ENCODE measurements around the gene SLC29A2.
"Not testable (repeated sequence)": the region's sequence is repeated elsewhere in the genome, so short reads cannot be mapped to it uniquely, and the experiment has no call there.

SLC29A2 gene

GRCh38 chr11:66371627-66372415 is at the start of gene SLC29A2:
Gene SLC29A2, minus strand, starts transcription at chr11:66371760. Its CDS starts 169 bp downstream, at chr11:66371591.
- DNase-seq: no peak

GRCh38 chr11:66420671-66421476 is 49.3 kb upstream of the SLC29A2 start, which contains the start of gene NPAS4:
Gene NPAS4, plus strand, starts transcription at chr11:66421035. Its CDS starts 145 bp downstream, at chr11:66421180.
- DNase-seq: no peak

DNA sequence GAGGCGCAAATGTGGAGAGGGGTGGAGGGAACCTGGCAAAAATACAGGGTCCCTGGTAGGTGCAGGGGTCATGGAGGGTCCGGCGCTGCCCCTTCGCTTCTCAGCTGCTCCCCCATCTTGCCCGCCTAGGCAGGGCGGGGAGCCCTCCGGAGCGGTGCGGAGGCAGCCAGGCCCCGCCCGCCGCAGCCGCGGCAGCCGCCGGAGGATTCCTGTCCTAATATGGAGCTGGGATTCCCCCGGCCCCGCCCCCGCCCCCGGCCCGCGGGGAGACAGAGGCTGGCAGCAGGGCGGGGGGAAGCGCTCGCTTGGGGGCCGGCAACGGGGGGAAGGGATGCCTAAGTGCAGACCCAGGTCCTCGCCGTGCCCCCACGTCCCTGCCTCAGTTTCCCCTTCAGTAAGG is 48.3 kb upstream of the SLC29A2 start:
- no peak for DNase-seq

- DNase-seq: no peak
Observed at GRCh38 chr11:66418986-66419308, 47.4 kb upstream of the SLC29A2 start.

DNA sequence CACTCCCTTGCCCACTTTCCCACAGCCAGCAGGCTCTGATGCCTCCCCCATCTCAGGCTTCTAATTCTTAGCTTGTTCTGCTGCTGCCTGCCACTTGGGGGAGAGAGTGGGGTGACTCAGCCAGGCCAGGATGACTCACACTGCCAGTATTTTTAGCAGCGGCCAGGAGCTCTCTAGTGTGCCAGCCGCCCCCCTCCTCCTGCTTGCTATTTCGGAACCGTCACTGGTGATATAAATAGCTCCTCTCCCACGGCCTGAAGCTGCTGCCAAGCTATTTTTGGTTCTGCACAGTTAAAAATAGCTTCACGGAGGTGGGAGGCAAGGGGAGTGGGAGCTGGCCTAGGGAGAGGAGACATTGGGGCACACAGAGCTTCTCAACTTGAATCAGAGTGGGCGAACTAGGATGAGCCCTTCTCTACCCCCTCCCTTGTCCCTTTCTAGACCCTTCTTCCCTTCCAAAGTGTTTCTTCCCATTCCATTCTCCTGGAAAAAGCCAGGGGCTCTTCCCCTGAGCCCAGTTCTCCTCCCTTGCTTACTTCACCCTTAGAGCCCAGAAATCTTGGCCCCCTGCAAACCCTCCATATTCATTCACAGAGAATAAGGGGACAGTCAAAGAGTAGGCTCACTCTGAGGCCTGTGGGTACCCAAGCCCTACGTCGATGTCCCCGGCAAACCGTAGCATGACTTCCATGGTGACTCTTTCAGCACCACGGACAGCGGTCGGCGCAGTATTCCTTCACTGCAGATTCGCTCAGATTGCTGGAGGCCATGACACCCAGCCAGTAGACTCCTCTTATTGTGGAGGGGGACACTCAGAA is 46.8 kb upstream of the SLC29A2 start:
- no peak for DNase-seq

- no peak for DNase-seq
Observed at GRCh38 chr11:66417000-66417399, 45.4 kb upstream of the SLC29A2 start.

- DNase-seq: no peak
Observed at GRCh38 chr11:66415423-66415822, 43.9 kb upstream of the SLC29A2 start.

DNA sequence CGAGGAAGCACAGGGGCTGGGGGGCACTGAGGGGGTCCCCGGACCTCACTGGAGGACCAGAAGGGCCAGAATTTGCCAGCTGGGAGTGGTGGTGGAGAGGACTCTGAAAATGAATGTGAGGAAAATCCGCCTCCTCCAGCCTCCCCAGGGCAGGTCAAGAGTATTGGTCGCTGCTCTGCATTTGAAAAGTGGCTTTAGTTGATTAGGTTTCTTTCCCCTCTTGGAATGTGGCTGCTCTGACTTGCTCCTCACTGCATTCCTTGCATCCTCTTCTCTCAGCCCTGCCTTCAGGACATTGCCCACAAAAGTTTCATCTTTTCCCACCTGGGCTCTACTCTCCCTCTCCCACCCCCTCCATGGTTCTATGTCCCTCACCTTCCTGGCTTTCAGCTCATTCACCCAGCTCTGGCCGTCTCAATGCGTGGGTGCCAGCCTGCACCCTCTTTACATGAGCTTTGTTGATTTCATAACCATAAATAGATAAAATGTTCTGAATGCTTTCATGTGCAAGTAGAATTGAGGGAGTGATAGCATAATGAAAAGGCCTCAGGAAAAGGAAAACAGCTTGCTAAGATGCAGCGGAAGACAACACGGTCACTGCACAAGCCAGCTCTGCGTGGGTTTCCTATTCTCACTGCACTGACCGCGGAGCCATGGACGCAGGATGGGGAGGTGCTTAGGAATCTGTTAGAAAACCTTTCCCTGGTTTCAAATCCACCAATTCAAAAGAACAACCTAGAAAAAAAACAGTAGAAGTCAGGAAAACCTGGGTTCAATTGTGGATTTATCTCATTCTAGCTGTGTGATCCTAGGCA is 42.8 kb upstream of the SLC29A2 start:
- DNase-seq: no peak

DNA sequence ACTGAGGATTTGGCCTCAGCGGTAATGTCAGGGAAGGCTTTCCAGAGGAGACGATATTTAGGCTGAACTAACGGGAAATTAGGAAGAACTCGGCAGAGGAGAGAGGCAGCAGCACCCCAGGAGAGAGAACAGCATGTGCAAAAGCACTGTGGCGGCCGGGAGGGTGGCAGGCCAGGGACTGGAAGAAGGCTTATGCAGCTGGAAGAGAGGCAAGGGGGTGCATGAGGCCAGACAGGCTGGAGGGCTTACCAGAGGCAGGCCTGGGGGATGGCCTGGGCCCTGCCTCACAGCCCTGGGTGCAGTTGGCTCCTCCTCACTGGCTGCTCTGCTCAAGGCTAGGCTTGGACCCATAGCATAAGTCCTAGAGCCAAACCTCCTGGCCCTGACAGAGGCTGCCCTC is 41.6 kb upstream of the SLC29A2 start:
- no peak for DNase-seq

DNA sequence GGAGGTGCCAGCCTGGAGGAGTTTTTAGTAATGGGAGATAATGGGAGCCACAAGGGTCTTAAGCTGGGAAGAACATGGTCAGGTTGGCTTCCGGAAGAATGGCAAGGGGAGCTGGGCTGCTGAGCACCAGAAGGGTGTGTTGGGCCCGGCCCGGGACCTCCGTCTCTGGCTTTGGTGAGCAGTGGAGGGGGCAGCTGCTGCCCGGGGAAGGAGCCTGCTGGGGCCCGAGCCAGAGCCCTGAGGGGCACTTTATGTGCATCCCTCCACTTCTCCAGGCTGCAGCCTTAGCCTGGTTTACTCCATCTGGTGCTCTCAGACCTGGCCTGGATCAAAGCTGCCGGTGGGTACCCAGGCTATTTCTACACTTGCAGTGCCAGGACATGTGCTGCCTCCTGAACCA is 40.5 kb upstream of the SLC29A2 start:
- no peak for DNase-seq

- DNase-seq: no peak
Observed at GRCh38 chr11:66411323-66411722, 39.8 kb upstream of the SLC29A2 start.

DNA sequence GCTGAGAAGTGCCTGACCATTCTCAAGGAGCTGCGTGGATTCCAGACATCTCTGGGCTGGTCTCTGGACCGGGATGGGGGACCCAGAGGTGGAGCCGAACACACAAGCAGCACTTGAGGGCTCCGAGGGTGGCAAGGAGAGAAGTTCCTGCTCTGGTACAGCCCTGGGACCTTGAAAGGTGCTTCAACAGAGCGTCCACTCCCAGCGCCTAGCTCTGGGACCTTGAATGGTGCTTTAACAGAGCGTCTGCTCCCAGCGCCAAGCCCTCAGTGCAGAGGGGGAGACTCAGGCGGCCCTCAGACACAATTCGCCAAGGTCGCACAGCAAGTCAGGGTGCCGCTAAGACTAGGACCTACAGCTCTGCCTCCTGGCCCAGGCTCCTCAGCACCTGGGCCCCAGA is 38.6 kb upstream of the SLC29A2 start:
- no peak for DNase-seq

DNA sequence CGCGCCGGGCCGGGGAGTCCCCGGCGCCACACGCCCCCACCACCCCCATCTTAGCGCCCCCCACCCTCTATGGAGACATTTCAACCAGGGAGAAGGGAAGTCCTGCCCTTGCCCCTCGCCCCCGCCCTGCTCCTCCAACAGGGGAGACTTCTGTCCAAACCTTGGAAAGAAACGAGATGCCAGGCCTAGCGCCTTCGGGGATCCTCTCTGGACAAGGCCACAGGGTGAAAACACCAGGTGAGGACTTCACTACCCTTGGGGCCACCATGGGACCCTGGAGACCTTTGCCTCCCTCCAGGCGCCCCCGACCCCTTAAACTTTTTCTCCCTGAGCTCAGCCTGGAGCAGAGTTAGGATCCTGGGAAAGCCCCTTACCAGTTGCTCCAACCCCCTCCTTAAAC is 37.7 kb upstream of the SLC29A2 start:
- DNase-seq: no peak

GRCh38 chr11:66408488-66409214 is 37.1 kb upstream of the SLC29A2 start:
- no peak for DNase-seq

GRCh38 chr11:66407651-66408050 is 36.1 kb upstream of the SLC29A2 start:
- no peak for DNase-seq

GRCh38 chr11:66393954-66394353 is 22.4 kb upstream of the SLC29A2 start:
- no peak for DNase-seq

GRCh38 chr11:66391322-66391721 is 19.8 kb upstream of the SLC29A2 start:
- no peak for DNase-seq

- DNase-seq: no peak
Observed at GRCh38 chr11:66388780-66389386, 17.3 kb upstream of the SLC29A2 start.

DNA sequence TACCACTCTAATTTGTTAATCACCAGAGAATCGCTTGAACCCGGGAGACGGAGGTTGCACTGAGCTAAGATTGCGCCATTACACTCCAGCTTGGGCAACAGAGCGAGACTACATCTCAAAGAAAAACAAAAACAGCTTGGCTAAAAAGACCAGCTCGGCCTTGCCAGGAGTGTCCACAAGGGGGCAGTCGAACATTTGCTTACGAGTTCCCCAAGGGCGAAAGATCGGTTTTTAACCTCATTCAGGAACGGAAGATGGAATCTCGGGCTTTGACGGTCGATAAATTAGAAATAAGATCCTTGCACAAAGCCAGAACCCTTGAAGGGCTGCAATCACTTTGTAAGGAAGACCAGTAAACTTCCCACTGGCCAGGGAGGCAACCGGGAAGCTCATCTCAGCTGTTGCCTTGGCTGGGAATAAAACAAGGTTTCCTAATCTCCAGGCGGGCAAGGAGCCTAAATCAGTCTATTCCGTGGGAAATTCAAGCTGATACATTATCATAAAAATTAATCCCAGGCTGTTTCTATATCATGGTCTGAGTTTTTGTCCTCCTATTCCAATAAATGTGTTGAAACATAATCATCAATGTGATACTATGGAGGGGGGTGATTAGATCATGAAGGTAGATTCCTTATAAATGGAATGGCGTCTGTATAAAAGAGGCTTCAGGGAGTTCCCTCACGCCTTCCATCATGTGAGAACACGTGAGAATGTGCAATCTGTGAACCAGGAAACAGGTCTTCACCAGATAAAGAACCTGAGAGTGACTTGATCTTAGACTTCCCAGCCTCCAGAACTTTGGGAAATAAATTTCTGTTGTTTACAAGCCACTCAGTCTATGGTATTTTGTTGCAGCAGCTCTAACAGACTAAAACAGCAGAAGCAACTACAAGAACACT is 14.9 kb upstream of the SLC29A2 start:
- DNase-seq: no peak

- not testable (repeated sequence) for DNase-seq
Observed at GRCh38 chr11:66384316-66384715, 12.8 kb upstream of the SLC29A2 start.
